Thyroid gland (tissue), 4 donors: ENCODE results near the gene LIF.

Experiments
- CTCF ChIP-seq, 6 experiments: fragments of 200-600 bp in 3 of 6; fragments of 450-650 bp in 3 of 6; sonication (generic) in 3 of 6; IDR thresholded peaks; one replicate each; pipeline ENCODE4 v1.5.1; 2016 to 2019; ENCODE audit warnings: antibody characterized with exemption in 6 of 6, mild to moderate bottlenecking in 2 of 6, inconsistent platforms in 1 of 6, moderate library complexity in 1 of 6
- POLR2A ChIP-seq, 2 donors: fragments of 450-650 bp; IDR thresholded peaks; one replicate each; pipeline ENCODE4 v1.6.1; 2017; ENCODE audit warnings: antibody characterized with exemption in 2 of 2, mild to moderate bottlenecking in 2 of 2, moderate library complexity in 1 of 2

GRCh38 chr22:30227438-30228228, 18.9 kb downstream of the LIF start:
- no peak for TF ChIP-seq CTCF (IDR thresholded peaks at IDR 0.05)
- no peak for TF ChIP-seq POLR2A (IDR thresholded peaks at IDR 0.05)
